ENCODE data around the gene MANBA.
"Not testable (repeated sequence)": the region's sequence is repeated elsewhere in the genome, so short reads cannot be mapped to it uniquely, and the experiment has no call there.

The MANBA gene

DNA sequence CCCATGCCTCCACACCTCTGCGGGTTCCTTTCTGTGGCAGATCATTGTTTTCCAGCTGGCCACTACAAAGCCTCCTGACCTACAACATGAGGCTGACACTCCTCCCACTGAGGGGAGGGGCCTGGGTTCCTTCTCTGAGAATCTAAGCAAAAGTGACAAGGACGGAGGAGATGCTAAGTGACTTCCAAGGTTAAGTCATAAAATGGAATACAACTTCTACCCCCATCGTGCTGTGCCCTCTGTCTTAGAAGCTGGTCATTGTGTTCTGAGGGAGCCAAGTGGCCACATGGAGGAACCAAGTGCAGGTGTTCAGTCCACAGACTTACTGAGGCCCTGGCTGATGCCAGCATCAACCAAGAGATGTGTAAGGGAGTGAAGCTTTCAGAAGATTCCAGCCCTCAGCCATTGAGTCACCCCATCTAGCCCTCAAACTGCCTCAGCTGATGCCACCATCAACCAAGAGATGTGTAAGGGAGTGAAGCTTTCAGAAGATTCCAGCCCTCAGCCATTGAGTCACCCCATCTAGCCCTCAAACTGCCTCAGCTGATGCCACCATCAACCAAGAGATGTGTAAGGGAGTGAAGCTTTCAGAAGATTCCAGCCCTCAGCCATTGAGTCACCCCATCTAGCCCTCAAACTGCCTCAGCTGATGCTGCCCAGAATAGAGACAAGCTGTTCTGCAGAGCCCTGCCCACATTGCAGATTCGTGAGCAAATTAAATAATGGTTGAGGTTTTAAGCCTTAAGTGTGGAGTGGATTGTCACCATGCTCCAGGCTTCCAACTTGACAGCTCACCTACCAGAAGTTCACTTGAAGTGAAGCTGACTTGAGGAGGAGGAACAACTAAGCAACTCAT, 140.8 kb downstream of the MANBA start:
- DNase-seq = peak; percentile 58

DNA sequence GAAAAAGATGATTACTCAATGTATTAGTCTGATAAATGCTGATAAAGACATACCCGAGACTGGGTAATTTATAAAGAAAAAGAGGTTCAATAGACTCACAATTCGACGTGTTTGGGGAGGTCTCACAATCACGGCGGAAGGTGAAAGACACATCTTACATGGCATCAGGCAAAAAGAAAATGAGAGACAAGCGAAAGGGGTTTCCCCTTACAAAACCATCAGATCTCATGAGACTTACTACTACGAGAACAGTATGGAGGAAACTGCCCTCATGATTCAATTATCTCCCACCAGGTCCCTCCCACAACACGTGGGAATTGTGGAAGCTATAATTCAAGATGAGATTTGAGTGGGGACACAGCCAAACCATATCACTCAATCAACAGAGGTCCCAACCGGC, 141.7 kb downstream of the MANBA start:
- DNase-seq = not testable (repeated sequence)

DNA sequence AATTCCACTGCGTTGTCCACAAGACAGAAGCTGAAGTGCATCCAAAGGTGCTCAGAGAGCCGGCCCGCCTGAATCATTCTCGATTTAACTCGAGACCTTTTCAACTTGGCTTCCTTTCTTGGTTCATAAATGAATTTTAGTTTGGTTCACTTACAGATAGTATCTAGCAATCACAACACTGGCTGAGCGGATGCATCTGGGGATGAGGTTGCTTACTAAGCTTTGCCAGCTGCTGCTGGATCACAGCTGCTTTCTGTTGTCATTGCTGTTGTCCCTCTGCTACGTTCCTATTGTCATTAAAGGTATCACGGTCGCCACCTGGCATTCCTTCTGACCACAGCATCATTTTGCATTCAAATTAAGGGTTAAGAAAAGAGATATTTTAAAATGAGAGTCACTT, 144.1 kb downstream of the MANBA start:
- DNase-seq = no peak

DNA sequence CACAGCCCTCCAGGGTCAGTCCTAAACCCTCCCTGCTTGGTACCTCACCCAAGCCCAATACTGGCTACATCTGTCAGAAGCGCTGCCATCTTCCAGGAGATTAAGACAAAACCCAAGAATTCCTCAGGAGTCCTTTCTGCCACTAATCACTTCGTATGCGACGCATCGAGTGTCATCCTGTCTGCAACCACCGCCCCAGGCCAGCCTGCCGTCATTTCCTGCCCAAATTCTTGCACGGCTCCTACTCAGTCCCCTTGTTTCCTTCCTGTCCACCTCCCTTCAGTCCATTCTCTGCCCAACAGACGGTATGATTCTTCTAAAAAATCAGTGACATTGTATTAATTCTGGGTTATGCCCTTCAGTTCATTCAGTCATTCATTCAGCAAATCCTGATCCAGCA, 146.0 kb downstream of the MANBA start:
- no peak for DNase-seq

DNA sequence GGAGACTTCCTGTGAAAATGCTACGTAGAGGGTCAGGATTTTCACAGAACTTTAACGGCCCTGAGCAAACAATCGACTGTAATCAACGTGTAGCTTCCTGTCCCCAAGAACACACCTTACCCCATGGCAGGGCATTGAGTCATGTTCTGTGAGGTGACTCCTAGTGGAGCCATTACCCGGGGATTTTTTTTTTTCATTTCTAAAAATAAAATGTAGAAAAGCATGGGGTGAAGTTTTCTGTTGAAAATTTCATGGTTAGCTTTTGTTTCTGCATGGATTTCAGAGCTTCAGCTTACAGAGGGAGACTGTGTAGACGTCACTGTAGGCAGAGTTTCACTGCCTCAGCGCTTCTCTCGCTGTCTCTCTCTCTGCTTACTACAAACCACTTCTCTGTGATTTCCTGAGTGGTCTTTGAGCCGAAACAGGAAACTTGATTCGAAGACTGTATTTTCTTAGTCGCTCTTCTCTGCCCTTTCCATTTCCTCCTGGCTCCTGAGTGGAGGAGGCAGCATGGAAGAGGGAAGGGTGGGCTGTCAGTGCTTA, 147.9 kb downstream of the MANBA start:
- DNase-seq = no peak

DNA sequence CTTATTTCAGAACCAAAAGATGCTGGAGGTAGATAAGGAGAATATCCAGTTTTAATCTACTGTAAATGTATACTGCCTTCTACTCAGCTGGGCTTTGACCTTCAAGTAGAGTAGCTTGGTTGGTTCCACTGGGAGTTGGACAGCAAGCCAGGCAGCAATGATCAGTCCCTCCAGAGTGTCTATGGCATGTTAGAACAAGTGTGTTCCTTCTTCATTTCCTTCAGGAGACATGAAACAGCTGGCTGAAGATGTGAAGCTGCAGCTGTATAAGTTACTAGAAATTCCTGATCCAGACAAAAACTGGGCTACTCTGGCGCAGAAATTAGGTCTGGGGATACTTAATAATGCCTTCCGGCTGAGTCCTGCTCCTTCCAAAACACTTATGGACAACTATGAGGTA, 148.6 kb downstream of the MANBA start:
- DNase-seq = no peak

DNA sequence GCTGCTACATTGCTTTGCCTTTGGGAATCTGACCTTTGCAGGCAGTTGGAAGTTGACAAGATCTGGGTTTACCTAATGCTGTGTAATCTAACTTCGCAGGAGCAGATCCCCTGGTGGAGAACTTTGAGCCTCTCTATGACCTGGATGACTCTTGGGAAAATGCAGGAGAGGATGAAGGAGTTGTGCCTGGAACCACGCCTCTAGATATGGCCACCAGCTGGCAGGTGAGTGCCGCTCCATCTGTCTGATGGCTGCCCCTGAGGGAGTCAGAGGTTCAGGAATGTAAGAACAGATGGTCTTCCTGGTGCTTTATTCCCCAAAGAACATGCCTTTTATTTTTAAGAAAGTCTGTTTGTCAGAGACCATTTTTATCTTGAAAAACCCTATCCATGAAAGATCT, 150.3 kb downstream of the MANBA start:
- DNase-seq = no peak

DNA sequence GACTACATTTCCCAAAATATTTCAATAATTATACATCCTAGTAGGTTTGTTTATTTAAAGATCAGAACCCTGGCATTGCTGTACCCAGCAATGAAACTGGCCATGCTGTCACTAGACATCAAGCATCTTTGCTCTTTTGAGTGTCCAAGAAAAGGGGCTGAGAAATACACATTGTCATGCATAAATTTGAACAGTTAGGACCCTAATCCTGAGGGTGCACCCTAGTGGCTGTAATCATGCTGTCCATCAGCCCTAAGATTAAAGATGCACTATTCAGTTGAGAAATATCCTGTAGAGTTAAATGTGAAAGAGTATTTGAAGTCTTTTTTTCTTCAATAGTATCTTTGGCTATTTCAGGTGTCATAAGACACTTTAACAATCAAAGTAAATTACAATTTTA, 150.8 kb downstream of the MANBA start:
- DNase-seq = no peak

DNA sequence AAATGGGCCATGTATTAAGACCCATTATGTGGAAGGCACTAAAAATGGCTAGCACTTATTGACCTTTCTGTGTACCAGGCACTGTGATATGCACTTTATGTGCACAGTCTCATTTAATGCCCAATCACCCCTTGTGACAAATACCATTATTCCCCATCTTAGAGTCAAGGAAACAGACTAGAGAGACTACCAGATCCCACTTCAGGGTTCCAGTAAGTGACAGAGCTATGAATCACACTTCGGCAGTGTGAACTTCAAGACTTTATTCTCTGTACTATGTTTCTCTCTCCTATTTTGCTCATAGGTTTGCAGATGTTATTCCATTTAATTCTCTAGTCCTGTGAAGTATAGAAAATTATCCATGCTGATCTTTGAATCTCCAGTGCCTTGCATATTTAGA, 152.6 kb downstream of the MANBA start:
- DNase-seq = peak; percentile 31

DNA sequence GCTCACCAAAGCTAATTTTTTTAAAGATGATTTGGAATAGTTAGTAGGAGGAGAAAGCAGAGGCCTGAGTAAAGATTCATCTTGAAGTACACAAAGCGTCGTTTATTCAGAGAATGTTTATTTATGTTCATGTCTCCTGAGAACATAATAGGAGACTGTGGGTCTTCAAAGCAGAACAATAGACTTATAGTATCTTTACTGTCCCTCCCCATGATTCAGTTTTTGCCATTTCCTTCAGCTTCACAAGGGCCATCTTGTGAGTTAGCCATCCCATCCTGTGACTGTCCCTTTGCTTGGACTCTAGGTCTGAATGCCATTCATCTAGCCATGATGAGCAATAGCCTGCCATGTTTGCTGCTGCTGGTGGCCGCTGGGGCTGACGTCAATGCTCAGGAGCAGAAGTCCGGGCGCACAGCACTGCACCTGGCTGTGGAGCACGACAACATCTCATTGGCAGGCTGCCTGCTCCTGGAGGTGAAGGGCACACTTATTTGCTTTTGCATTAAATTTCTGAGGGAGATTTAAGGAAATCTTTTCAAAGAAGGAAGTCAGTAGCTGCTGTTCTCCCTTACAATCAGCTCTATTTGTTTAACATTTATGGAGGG, 153.8 kb downstream of the MANBA start:
- DNase-seq = no peak

DNA sequence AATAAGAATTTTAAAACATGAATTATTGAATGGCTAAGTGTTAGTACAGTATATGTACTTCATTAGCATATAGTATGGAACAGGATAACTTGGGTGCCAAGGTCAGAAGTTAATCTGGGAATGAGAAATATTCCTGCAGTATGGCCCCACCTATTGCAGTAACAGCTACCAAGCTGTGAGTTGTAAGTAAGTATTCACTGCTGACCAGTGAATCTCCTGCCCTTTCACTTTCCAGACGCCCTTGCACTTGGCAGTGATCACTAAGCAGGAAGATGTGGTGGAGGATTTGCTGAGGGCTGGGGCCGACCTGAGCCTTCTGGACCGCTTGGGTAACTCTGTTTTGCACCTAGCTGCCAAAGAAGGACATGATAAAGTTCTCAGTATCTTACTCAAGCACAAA, 154.5 kb downstream of the MANBA start:
- DNase-seq = no peak

DNA sequence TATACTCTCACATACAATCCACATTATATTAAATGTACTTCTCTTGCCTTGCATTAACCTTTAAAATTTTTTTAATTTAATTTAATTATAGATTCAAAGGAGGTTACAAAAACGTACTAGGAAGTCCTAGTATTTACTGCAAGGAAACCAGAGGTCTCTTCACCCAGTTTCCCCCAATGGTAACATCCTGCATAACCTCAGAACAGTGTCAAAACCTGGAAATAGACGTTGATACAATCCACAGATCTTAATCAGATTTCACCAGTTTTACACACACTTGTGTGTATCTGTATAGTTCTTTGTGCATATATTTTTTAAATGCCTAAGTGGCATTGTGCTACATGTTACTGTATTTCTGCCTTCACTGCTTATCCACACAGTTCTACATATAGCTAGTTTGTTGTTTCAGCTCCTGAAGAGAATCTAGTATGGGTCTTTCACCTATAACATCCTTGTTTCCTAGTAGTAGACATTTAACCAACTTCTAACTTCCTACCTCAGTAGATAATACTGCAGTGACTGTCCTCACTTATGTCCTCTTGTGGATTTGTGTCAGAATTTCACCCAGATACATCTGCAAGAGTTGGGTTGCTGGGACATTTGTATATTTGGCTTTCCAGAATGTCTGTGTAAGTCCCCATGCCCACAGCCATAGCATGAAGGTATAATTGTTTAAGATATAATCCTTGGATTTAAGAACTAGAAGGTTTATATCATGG, 156.4 kb downstream of the MANBA start:
- no peak for DNase-seq

DNA sequence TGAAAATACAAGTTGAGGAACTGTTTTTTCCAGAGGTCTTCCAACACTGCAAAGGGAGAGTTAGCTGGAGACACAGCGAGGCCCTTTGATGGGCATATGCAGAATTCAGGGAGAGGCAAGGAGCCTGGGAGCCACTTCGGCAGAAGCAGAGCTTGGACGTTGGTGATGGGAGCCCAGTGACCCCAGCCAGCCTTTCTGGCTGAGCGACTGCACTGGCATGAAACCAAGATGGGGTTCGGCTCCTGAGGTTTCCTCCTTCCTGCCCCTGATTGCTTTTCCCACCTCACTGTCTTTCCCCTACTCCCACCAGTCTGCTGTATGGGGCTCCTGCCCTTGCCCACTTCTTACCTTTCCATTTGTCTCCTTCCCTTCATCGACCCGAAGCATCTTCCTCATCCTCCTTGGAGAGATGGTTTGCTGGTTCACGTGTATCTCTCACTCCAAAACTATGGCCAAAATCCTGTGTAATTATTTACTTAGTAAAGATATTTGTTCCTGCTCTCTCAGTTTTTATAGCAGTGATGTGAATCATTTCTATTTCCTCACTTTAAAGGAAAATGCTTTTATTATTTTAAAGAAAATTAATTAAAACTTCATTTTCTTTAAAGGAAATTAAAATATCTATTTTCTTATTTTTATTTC, 159.1 kb downstream of the MANBA start:
- no peak for DNase-seq

DNA sequence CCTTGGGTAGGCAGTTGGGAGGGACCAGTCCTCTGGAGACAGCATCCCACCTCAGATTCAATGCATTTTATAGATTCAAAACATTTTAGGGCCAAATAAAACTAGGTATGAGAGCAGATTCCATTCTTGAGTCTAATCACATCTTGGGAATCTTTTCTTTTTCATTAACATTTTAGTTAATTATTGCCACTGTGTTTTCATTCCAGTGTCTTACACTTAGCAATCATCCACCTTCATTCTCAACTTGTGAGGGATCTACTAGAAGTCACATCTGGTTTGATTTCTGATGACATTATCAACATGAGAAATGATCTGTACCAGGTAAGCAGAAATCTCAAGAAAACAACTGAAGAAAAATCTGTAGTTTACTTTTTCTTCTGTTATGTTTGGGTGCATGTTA, 160.1 kb downstream of the MANBA start:
- DNase-seq = no peak

DNA sequence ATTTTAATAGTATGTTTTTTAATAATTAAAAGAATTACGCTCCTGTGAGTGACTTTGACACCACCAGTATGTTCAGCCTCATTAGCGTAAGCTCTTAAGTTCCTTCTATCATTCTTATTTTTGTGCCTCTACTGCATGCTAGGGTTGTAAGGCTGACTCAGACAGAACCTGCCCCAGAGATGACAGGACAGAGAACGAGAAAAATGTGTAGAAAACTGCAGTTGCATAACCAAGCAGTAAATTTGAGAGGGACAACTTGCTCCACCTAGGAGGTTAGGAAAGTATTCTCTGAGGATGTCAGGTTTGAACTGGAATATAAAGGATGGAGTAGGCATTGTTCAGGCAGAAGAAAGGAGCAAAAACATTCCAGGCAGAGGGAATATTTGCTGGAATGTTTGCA, 160.9 kb downstream of the MANBA start:
- no peak for DNase-seq

DNA sequence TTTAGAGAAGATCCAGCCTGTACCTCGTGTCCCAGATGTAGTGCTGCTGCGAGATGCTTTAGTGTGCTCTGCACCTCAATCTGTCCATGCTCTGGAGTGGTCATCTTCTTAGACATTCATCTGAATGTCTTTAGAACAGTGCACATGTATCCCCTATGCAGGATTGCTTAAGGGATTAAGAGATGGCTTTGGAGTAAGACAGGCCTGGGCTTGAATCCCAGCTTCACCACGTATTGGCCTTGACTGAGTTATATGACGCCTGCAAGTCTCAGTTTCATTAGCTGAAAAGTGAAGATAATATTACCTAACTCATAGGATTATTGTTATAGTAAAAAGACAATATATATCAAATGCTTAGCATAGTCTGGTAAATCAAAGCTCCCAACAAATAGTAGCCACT, 161.3 kb downstream of the MANBA start:
- no peak for DNase-seq

DNA sequence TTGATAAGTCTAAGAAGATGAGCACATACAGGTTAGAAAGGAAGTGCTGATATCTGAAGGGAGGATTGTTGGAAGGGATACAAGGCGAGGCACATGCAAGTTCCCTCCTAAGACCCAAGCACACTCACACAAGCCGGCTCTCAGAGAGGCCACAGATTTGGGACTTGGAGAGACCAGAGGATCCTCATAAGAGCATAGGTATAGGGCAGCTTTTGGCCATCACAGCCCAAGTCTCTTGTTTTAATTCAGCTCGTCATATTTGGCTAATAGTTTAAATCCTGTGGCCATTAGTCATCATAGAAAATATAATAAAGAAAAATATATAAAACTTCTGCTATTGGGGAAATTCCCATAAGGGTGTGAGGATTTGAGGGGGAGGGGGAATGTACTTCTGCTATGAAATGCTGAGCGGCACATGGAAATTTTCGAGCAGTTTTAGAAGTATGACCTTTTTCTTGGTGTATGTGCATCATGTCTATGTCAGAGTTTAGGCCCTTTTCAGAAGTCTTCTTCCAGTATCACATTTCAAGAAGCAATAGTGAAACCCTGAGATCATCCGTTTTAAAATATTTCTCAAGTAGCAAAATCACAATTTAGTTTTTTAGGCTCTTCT, 161.9 kb downstream of the MANBA start:
- DNase-seq = peak; percentile 67

DNA sequence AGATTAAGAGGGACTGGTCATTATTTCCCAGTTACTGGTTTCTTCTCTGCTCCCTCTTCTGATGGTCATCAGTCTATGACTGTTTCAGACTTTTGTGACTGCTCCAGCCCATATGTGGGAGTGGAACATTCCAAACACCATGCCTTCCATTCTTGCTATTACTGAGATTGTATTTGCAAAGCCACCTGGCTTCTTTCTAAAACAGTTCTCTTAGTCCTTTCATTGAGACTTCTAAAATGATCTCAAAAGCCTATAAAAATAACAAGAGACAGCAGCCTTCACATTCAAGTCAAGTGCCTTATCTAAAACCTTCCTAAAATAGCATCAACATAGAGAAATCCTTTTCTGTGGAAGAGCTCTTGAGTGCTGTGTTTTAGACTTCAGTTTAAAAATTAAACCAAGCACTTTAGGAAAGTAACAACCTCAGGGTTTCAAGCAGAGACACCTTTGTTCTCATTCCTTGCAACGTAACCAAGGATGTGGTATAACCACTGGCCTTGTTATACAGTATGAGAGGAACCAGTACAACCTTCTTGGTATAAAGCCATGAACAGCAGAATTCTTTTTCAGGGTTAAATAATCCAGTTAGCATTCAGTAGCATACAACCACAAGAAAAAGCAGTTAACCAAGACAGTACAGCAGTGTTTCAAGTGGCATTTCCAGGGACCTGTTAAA, 162.5 kb downstream of the MANBA start:
- DNase-seq = peak; percentile 37

DNA sequence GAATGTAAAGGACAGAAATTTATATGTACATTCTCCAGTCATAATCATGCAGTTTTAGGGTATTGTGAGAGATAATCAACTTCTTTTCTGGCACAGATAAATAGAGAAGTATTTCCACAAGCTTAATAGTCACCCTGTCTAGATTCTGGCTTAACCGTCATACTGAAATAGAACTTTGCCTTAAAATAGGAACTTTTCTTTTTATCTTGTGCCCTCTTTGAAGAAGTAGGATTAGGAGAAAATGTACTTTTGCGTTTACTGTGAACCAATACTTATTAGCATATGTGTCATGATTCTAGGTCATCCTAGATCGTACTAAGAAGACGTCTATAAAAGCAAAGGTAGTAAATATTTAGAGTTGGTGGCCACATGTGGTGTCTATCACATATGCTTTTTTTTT, 164.2 kb downstream of the MANBA start:
- DNase-seq = no peak

DNA sequence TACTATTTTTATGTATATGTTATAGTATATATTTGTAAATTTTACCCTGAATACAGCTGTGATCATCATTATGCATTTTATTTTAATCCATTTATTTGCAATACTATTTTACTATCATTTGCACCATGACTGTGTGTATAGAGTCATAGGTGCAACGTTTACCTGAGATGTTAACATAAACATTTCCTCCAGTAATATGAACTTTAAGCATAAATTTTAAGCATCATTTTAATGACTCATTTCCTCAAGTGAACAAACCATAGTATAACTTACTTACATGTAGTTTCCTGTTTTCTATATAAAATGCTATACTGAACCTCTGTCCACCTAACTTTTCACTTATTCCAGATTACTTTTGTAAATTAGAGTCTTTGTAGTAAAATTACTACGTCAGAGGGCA, 166.8 kb downstream of the MANBA start:
- DNase-seq = no peak

DNA sequence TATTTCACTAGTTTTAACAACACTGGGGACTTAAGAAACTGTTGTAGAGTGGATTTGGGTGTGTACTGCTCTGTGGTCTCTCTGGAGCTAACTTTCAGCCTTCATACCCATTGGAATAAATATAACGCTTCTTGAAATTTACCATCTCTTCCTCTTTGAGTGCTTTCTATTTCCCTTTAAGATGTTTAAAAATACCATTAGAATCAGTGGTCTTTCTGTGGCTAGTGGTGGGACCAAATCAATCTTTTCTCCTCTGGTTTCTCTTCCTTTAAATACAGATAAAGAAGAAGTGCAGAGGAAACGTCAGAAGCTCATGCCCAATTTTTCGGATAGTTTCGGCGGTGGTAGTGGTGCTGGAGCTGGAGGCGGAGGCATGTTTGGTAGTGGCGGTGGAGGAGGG, 167.6 kb downstream of the MANBA start:
- DNase-seq = no peak

DNA sequence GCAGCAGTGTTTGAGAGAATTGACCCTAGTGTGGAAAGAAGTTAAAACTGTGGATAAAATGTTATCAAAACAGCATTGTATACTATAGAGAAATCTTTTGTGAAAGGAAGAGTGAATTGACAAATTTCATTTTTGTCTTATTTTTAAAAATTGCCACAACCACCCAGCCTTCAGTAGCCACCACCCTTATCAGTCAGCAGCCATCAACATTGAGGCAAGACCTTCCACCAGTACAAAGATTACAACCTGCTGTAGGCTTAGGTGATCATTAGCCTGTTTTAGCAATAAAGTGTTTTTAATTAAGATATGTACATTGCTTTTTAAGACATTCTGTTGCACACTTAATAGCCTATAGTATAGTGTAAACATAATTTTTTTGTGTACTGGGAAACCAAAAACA, 168.5 kb downstream of the MANBA start:
- no peak for DNase-seq

Data from fibroblast of skin of back (primary cell).